PFSK-1 (cell line): ENCODE results near the gene NSG2.

Source experiments
- FOXP2 ChIP-seq: optimal IDR thresholded peaks from 2 replicates; pipeline ENCODE3; 2011; ENCODE audit warnings: borderline replicate concordance, control low read depth, inconsistent platforms; ENCODE audit not compliant: insufficient read depth; ENCODE audit errors: extremely low read length, extremely low read depth
- POLR2AphosphoS5 ChIP-seq: IDR thresholded peaks from 2 replicates; pipeline ENCODE4 v1.6.1; 2012; ENCODE audit warnings: low read depth, mild to moderate bottlenecking, control low read depth, low read length, moderate library complexity
- REST ChIP-seq, 2 experiments: IDR thresholded peaks; 2 replicates each; pipeline versions ENCODE4 v1.6.1 to v1.8.0; 2011 to 2012; ENCODE audit warnings: low read depth in 2 of 2, low read length in 2 of 2, control low read depth in 1 of 2, inconsistent platforms in 1 of 2, mild to moderate bottlenecking in 1 of 2, moderate library complexity in 1 of 2; ENCODE audit not compliant: insufficient read depth in 1 of 2
- SIN3A ChIP-seq: IDR thresholded peaks from 2 replicates; pipeline ENCODE4 v1.6.1; 2012; ENCODE audit warnings: mild to moderate bottlenecking, low read length, moderate library complexity, borderline replicate concordance; ENCODE audit not compliant: insufficient read depth
- TAF1 ChIP-seq: IDR thresholded peaks from 2 replicates; pipeline ENCODE4 v1.6.1; 2012; ENCODE audit warnings: low read length, control low read depth, borderline replicate concordance; ENCODE audit not compliant: insufficient read depth

- TF ChIP-seq TAF1 (no peak), REST (IDR thresholded peaks at IDR 0.05; ENCODE audit: insufficient read depth in 1 of 2, low read depth in 2 of 2, low read length in 2 of 2) (no peak), POLR2AphosphoS5 (no peak), SIN3A (no peak), FOXP2 (no peak)
Observed at GRCh38 chr5:174073122-174073660, 27.7 kb downstream of the NSG2 start.
